HG03439 (cell line): ENCODE data around the gene PLA2R1.

Experiments
- ATAC-seq: cut with Tn5 transposase; IDR thresholded peaks from one replicate; pipeline ENCODE4 v1.9.1; 2021; ENCODE audit warnings: mild to moderate bottlenecking, moderate library complexity; ENCODE audit not compliant: unreplicated experiment

Gene PLA2R1

GRCh38 chr2:160033732-160034392 lies 28.6 kb downstream of the PLA2R1 start:
- ATAC-seq = no peak

- ATAC-seq = no peak
Measured at GRCh38 chr2:160029270-160029628, 33.2 kb downstream of the PLA2R1 start.

GRCh38 chr2:160028431-160029269 lies 33.8 kb downstream of the PLA2R1 start:
- ATAC-seq = no peak

GRCh38 chr2:160022162-160022561 lies 40.3 kb downstream of the PLA2R1 start:
- no peak for ATAC-seq

- no peak for ATAC-seq
Measured at GRCh38 chr2:160019374-160020090, 42.9 kb downstream of the PLA2R1 start.

GRCh38 chr2:160015746-160016145 lies 46.7 kb downstream of the PLA2R1 start:
- no peak for ATAC-seq

GRCh38 chr2:160014227-160014626 lies 48.2 kb downstream of the PLA2R1 start:
- no peak for ATAC-seq

- ATAC-seq = no peak
Measured at GRCh38 chr2:160010361-160011145, 51.9 kb downstream of the PLA2R1 start.

- ATAC-seq = no peak
Measured at GRCh38 chr2:160007111-160007510, 55.3 kb downstream of the PLA2R1 start.

- ATAC-seq = peak; percentile 63
Measured at GRCh38 chr2:160006475-160006874, 55.9 kb downstream of the PLA2R1 start.

- peak; percentile 24 for ATAC-seq
Measured at GRCh38 chr2:160005908-160006307, 56.5 kb downstream of the PLA2R1 start.

- ATAC-seq = no peak
Measured at GRCh38 chr2:160005476-160005875, 56.9 kb downstream of the PLA2R1 start.

GRCh38 chr2:159998961-159999360 lies 63.5 kb downstream of the PLA2R1 start:
- ATAC-seq = no peak

GRCh38 chr2:159998243-159998642 lies 64.2 kb downstream of the PLA2R1 start:
- no peak for ATAC-seq

GRCh38 chr2:159996792-159997546 lies 65.4 kb downstream of the PLA2R1 start:
- ATAC-seq = no peak

GRCh38 chr2:159995038-159995437 lies 67.4 kb downstream of the PLA2R1 start:
- no peak for ATAC-seq

GRCh38 chr2:159989249-159989648 lies 73.2 kb downstream of the PLA2R1 start:
- no peak for ATAC-seq

GRCh38 chr2:159988412-159988970 lies 73.9 kb downstream of the PLA2R1 start:
- no peak for ATAC-seq

GRCh38 chr2:159987181-159987580 lies 75.2 kb downstream of the PLA2R1 start:
- ATAC-seq = no peak

- ATAC-seq = no peak
Measured at GRCh38 chr2:159985656-159986055, 76.8 kb downstream of the PLA2R1 start.
